NOMO-1 treated with dmso at 0.1 percent for 144 hours (cell line): Measurements from ENCODE around the gene RNU5D-1.
"Not testable (repeated sequence)": the region's sequence is repeated elsewhere in the genome, so short reads cannot be mapped to it uniquely, and the experiment has no call there.

Source experiments
- DNase-seq: peaks from one replicate; lab custom pipeline; 2025; ENCODE audit not compliant: unreplicated experiment; lab: John Stamatoyannopoulos, UW

RNU5D-1 gene

DNA sequence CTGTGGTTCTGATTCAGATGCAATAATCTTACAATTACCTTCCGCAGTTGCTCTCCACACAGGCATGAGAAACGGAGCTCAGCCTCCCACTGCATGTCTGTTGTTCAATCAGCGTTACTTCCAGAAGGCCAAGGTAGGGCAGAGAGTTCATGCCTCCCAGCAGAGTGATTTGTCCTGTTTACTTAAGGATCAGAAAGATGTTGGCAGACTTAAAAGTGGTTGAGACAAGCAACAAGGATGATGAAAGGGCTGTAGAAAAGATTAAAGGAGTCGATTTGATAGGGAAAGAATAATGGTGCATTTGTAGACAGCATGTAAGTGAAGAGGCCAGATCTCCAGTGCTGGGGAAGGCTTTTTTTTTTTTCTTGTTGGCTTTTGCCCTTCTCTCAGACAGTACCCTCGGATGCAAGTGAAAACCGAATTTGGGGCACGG, 29.8 kb downstream of the RNU5D-1 start:
- DNase-seq = no peak

DNA sequence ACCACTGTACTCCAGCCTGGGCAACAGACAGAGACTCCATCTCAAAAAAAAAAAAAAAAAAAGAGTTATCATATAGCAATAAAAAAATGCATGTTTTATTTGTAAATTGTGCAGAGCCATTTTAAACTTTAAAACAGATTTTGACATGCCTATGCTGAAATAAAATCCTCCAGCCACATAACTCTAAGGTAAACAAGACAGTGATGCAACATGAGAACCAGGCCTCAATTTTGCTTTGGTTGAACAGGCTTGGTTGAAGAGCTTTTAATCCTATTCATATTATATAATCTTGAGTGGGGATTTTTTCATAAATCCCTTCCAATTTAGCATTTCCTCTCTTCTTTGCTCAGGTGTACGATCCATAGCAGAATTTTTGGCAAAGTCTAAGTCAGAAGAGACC, 30.4 kb downstream of the RNU5D-1 start:
- no peak for DNase-seq

DNA sequence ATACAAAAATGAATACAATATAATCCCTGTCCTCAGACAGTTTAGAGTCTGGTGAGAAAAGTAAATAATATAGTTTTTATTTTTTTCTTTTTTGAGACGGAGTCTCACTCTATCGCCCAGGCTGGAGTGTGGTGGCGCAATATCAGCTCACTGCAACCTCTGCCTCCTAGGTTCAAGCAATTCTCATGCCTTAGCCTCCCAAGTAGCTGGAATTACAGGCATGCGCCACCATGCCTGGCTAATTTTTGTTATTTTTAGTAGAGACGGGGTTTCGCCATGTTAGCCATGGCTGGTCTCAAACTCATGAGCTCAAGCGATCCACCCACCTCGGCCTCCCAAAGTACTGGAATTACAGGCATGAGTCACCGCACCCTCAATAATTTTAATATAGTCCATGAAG, 31.6 kb downstream of the RNU5D-1 start:
- not testable (repeated sequence) for DNase-seq

GRCh38 chr1:44698138-44698537, 32.8 kb downstream of the RNU5D-1 start:
- peak; percentile 76 for DNase-seq

DNA sequence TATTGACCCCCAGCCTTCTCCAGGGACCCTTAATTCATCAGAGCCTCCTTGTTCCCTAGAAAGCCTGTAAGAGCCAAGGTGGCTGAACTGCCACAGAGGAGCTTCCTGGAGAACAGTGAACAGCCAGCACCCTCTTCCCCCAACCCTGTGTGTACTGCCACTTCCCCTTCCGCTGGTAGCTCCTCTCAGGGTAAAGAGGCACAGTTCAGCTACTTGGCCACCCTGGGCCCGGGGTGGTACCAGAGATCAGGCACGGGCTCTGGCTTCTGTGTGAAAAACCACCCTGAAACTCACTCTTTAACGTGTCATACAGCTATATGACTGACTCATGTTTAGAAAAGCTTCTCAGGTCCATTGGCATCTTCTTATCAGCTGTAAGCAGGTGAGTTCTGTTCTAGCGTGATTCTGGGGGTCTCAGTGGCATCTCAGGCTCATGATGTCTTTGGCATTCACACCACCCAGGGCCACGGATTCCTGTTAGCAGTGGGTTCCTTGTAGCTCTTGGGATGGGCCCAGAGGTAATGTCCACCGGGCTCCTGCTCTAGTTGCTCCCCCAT, 34.1 kb downstream of the RNU5D-1 start:
- peak; percentile 61 for DNase-seq

GRCh38 chr1:44696101-44696500, 34.9 kb downstream of the RNU5D-1 start:
- no peak for DNase-seq

DNA sequence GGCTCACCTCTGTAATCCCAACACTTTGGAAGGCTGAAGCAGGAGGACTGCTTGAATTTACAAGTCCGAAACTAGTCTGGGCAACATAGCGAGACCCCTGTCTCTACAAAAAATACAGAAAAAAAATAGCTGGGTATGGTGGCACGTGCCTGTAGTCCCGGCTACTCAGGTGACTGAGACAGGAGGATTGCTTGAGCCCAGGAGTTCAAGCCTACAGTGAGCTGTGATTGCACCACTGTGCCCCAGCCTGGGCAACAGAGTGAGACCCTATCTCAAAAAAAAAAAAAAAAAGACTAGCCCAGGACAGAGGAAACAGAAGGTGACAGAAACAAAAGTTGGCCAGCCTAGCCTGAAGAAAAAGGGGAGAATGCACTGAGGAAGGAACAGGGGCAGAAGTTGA, 35.3 kb downstream of the RNU5D-1 start:
- no peak for DNase-seq

- no peak for DNase-seq
These were observed 36.0 kb downstream of the RNU5D-1 start for GRCh38 chr1:44694863-44695478.

DNA sequence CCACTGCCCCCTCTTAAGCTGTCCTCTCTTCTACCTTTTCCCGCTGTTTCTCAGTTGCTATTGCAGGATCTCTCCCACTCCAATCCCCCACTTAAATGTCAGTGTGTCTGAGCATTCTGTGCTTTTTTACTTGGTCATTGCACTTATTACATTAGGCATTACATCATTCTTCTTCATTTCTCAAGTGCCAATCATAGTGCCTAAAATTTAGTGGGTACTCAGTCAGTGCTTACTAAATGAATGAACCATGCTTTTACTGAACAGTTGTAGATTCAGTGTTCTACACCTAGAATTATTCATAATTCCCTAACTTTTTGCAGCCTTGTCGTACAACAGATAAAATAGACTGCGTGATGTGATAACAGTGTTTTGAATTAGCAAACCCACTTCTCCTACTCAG, 37.1 kb downstream of the RNU5D-1 start:
- DNase-seq = no peak

GRCh38 chr1:44693159-44693558, 37.8 kb downstream of the RNU5D-1 start:
- DNase-seq = no peak

DNA sequence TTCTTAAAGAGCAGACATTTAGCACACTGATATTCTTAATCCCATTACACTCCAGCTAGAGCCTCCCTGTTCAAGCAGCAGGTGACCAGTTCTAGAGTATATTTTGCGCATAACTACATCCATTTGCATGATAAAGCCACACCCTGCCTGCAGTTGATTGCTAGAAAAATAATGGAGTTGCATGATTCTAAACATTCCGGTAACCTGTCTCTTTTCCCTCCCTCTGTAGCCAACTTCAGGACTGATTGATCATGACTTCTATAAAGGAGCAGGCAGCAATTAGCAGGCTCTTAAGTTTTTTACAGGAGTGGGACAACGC, 41.6 kb downstream of the RNU5D-1 start:
- no peak for DNase-seq

DNA sequence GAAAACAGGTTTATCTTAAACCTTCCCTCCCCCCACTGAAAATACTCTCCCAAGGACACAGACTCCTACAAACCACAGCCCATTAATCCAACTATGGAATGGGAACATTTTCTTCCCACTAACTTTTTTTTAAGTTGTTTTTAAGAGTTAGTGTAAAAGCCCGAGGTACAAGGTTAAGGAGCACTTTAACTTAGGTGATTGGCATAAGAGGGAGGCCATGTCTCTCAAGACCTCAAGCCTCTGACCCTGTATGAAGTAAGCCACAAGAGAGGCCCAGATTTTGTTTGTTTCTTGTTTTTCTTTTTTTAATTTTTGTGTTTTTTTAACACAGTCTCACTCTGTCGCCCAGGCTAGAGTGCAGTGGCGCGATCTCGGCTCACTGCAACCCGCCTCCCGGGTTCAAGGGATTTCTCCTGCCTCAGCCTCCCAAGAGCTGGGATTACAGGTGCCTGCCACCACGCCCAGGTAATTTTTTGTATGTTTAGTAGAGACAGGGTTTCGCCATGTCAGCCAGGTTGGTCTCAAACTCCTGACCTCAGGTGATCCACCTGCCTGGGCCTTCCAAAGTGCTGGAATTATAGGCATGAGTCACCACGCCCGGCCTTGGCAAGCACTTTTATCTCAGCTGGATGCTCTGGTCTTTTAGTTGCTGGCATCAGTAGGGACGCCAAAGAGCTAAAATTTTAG, 42.1 kb downstream of the RNU5D-1 start:
- no peak for DNase-seq

GRCh38 chr1:44685881-44686280, 45.1 kb downstream of the RNU5D-1 start:
- DNase-seq = no peak

GRCh38 chr1:44685218-44685617, 45.8 kb downstream of the RNU5D-1 start:
- DNase-seq = no peak

DNA sequence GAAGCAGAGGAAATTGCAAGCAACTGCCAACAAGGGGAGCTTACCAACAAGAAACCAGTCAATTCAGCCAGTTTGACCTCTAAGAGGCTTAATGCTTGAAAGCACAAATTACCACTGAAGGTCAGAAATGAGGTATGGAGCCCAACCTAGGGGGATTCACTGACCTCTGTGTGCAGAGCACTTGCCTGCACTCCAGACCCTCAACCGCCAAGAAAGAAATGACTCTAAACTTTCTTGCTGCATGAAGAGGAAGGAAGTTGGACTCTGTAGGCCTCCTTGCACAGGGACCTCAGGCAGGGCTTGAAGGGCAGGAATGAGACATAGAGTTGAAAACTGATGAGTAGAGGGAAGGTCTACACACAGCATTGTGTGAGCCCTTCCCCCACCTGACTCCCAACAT, 46.4 kb downstream of the RNU5D-1 start:
- peak; percentile 66 for DNase-seq

DNA sequence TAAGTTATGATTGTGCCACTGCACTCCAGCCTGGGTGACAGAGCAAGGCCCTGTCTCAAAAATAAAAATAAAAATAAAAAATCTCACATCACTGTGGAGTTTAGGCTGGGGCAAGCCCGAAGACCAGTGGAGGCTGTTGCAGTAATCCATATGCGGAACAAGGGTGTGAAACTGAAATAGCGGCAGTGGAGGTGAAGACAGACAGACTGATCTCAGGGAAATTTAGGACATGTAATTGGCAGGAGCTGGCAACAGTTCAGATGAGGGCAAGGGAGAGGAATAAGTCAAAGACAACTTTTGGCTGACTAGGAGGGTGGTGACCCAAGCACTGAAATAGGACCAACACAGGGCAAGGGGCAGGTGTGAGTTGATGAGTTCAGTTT, 48.1 kb downstream of the RNU5D-1 start:
- peak; percentile 65 for DNase-seq

DNA sequence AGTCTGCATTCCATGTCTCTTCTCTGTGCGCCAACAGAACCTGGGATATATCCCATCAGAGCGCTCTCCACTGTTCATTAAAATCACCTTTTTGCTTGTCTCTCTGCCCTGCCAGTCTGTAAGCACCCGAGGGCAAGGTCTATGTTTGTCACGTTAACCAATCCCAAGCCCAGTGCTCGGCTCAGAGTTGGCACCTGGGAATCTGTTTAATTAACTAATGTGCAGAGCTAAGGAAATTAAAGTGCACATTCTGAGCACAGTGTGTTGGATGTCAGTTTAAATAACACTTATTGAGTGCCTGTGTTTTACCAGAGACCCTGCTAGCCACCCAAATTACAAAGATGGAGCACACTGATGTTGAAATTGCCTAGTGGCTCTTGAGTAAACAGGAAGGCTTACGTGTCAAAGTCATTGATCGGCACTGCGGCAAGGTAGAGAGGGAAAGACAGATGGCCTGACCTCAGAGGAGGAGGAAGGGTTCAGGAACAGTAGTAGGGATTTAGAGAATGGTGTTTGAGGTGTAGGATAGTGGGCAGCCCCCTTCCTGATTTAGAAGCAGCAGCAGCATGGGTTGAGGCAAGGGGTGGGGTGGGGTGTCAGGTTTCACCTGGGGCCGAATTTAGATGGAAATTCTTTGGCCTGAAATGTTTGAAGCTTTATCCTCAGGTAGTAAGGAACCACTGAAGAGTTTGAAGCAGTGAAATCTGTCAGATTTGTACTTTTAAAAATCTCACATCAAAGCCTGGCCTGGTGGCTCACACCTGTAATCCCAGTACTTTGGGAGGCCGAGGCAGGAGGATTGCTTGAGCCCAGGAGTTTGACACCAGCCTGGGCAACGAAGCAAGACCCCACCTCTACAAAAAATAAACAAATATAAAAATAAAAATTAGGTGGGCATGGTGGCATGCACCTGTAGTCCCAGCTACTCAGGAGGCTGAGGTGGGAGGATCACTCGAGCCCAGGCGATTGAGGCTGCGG, 48.8 kb downstream of the RNU5D-1 start:
- DNase-seq = no peak
